Keratinocyte (primary cell): ENCODE measurements around the gene MYO1C.

Experiments used
- EZH2 ChIP-seq: IDR thresholded peaks from one replicate; pipeline ENCODE4 v1.6.1; 2012; ENCODE audit warnings: inconsistent platforms, mild to moderate bottlenecking, low read length, moderate library complexity
- TF ChIP-seq, protein P1 (sequence below), 3 experiments: IDR thresholded peaks in 1 of 3; conservative IDR thresholded peaks in 1 of 3; optimal IDR thresholded peaks in 1 of 3; 2 replicates in 2 of 3; 3 replicates in 1 of 3; pipeline versions ENCODE3 to v1.5.1; 2011; ENCODE audit warnings: low read length in 3 of 3, mild to moderate bottlenecking in 3 of 3, moderate library complexity in 2 of 3, control low read depth in 1 of 3, inconsistent platforms in 1 of 3; ENCODE audit not compliant: insufficient read depth in 2 of 3; ENCODE audit errors: extremely low read depth in 1 of 3

DNA sequence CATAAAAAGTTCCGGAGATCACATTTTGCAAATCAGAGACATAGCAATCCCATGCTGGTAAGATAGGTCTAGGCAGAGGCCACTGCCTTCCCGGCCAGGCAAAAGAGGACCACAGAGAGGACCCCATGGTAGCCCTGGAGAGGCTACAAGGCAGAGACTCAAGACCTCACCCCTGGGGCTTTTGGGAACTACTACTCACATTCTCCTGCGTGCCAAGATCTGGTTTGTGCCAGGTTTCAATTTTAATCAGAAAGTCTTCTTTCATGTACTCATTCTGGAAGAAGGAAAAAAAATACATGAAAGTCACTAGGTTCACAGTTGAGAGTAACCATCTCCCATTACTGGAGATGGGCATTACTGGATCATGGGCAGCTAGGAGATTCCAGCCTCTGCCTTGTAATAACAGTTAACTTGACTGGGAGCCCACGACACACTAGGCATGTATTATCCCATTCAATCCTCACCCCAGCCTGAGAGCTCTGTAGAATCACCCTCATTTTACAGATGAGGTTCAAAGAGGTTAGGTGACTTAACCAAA lies 49.0 kb upstream of the MYO1C start:
- TF ChIP-seq EZH2, result no peak
- TF ChIP-seq, protein P1, sequence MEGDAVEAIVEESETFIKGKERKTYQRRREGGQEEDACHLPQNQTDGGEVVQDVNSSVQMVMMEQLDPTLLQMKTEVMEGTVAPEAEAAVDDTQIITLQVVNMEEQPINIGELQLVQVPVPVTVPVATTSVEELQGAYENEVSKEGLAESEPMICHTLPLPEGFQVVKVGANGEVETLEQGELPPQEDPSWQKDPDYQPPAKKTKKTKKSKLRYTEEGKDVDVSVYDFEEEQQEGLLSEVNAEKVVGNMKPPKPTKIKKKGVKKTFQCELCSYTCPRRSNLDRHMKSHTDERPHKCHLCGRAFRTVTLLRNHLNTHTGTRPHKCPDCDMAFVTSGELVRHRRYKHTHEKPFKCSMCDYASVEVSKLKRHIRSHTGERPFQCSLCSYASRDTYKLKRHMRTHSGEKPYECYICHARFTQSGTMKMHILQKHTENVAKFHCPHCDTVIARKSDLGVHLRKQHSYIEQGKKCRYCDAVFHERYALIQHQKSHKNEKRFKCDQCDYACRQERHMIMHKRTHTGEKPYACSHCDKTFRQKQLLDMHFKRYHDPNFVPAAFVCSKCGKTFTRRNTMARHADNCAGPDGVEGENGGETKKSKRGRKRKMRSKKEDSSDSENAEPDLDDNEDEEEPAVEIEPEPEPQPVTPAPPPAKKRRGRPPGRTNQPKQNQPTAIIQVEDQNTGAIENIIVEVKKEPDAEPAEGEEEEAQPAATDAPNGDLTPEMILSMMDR (optimal IDR thresholded peaks at IDR 0.05 in 1 of 3, IDR thresholded peaks at IDR 0.05 in 1 of 3, conservative IDR thresholded peaks at IDR 0.05 in 1 of 3; ENCODE audit: extremely low read depth in 1 of 3, insufficient read depth in 2 of 3, low read length in 3 of 3), result no peak
